ENCODE measurements around the gene CHCHD3.

CHCHD3 gene

GRCh38 chr7:133056370-133057238 is 25.3 kb downstream of the CHCHD3 start:
- H3K4me3 ChIP-seq (ENCODE audit: low read length in 2 of 2) = no peak overlapping the region
- H3K27me3 ChIP-seq (ENCODE audit: control insufficient read depth in 1 of 2, insufficient read depth in 2 of 2, low read length in 2 of 2) = no peaks in the 10 kb centered on the region
- H3K9ac ChIP-seq (ENCODE audit: low read length in 2 of 2) = no peak overlapping the region
- no peak overlapping the region for H3K27ac ChIP-seq (ENCODE audit: low read length)
- no peaks in the 10 kb centered on the region for H3K36me3 ChIP-seq (ENCODE audit: control insufficient read depth in 2 of 2, insufficient read depth in 2 of 2, low read length in 2 of 2)
- peaks cover 9% of the 10 kb centered on the region for H3K4me1 ChIP-seq (ENCODE audit: control insufficient read depth, insufficient read depth, low read length)
- no peaks in the 10 kb centered on the region for H3K9me3 ChIP-seq (ENCODE audit: control insufficient read depth in 2 of 2, low read length in 2 of 2)

- Histone ChIP-seq H3K27me3 (ENCODE audit: control insufficient read depth in 1 of 2, insufficient read depth in 2 of 2, low read length in 2 of 2) (no peaks in the 10 kb centered on the region), H3K27ac (ENCODE audit: low read length) (no peak overlapping the region), H3K36me3 (ENCODE audit: control insufficient read depth in 2 of 2, insufficient read depth in 2 of 2, low read length in 2 of 2) (no peaks in the 10 kb centered on the region), H3K9ac (ENCODE audit: low read length in 2 of 2) (no peak overlapping the region), H3K4me1 (ENCODE audit: control insufficient read depth, insufficient read depth, low read length) (peaks cover 4% of the 10 kb centered on the region), H3K9me3 (ENCODE audit: control insufficient read depth in 2 of 2, low read length in 2 of 2) (no peaks in the 10 kb centered on the region), H3K4me3 (ENCODE audit: low read length in 2 of 2) (no peak overlapping the region)
These were observed 27.6 kb downstream of the CHCHD3 start for GRCh38 chr7:133054162-133054840.

GRCh38 chr7:133053321-133053891 is 28.5 kb downstream of the CHCHD3 start:
- Histone ChIP-seq H3K4me1 (ENCODE audit: control insufficient read depth, insufficient read depth, low read length) (peaks cover 4% of the 10 kb centered on the region), H3K27me3 (ENCODE audit: control insufficient read depth in 1 of 2, insufficient read depth in 2 of 2, low read length in 2 of 2) (no peaks in the 10 kb centered on the region), H3K27ac (ENCODE audit: low read length) (no peak overlapping the region), H3K36me3 (ENCODE audit: control insufficient read depth in 2 of 2, insufficient read depth in 2 of 2, low read length in 2 of 2) (no peaks in the 10 kb centered on the region), H3K9me3 (ENCODE audit: control insufficient read depth in 2 of 2, low read length in 2 of 2) (no peaks in the 10 kb centered on the region), H3K4me3 (ENCODE audit: low read length in 2 of 2) (no peak overlapping the region), H3K9ac (ENCODE audit: low read length in 2 of 2) (no peak overlapping the region)

GRCh38 chr7:133052826-133053225 is 29.1 kb downstream of the CHCHD3 start:
- Histone ChIP-seq H3K27ac (ENCODE audit: low read length) (no peak overlapping the region), H3K9me3 (ENCODE audit: control insufficient read depth in 2 of 2, low read length in 2 of 2) (no peaks in the 10 kb centered on the region), H3K27me3 (ENCODE audit: control insufficient read depth in 1 of 2, insufficient read depth in 2 of 2, low read length in 2 of 2) (no peaks in the 10 kb centered on the region), H3K36me3 (ENCODE audit: control insufficient read depth in 2 of 2, insufficient read depth in 2 of 2, low read length in 2 of 2) (no peaks in the 10 kb centered on the region), H3K4me3 (ENCODE audit: low read length in 2 of 2) (no peak overlapping the region), H3K4me1 (ENCODE audit: control insufficient read depth, insufficient read depth, low read length) (peaks cover 4% of the 10 kb centered on the region), H3K9ac (ENCODE audit: low read length in 2 of 2) (no peak overlapping the region)

- H3K27ac ChIP-seq (ENCODE audit: low read length) = no peak overlapping the region
- no peaks in the 10 kb centered on the region for H3K27me3 ChIP-seq (ENCODE audit: control insufficient read depth in 1 of 2, insufficient read depth in 2 of 2, low read length in 2 of 2)
- peaks cover 4% of the 10 kb centered on the region for H3K4me1 ChIP-seq (ENCODE audit: control insufficient read depth, insufficient read depth, low read length)
- no peaks in the 10 kb centered on the region for H3K36me3 ChIP-seq (ENCODE audit: control insufficient read depth in 2 of 2, insufficient read depth in 2 of 2, low read length in 2 of 2)
- no peaks in the 10 kb centered on the region for H3K9me3 ChIP-seq (ENCODE audit: control insufficient read depth in 2 of 2, low read length in 2 of 2)
- no peak overlapping the region for H3K9ac ChIP-seq (ENCODE audit: low read length in 2 of 2)
- no peak overlapping the region for H3K4me3 ChIP-seq (ENCODE audit: low read length in 2 of 2)
These were observed 29.5 kb downstream of the CHCHD3 start for GRCh38 chr7:133052401-133052756.

GRCh38 chr7:133051719-133052400 is 30.0 kb downstream of the CHCHD3 start:
- Histone ChIP-seq H3K4me1 (ENCODE audit: control insufficient read depth, insufficient read depth, low read length) (peaks cover 4% of the 10 kb centered on the region), H3K9ac (ENCODE audit: low read length in 2 of 2) (no peak overlapping the region), H3K27me3 (ENCODE audit: control insufficient read depth in 1 of 2, insufficient read depth in 2 of 2, low read length in 2 of 2) (no peaks in the 10 kb centered on the region), H3K9me3 (ENCODE audit: control insufficient read depth in 2 of 2, low read length in 2 of 2) (no peaks in the 10 kb centered on the region), H3K4me3 (ENCODE audit: low read length in 2 of 2) (no peak overlapping the region), H3K36me3 (ENCODE audit: control insufficient read depth in 2 of 2, insufficient read depth in 2 of 2, low read length in 2 of 2) (no peaks in the 10 kb centered on the region), H3K27ac (ENCODE audit: low read length) (no peak overlapping the region)

- Histone ChIP-seq H3K4me1 (ENCODE audit: control insufficient read depth, insufficient read depth, low read length) (peaks cover 4% of the 10 kb centered on the region), H3K9ac (ENCODE audit: low read length in 2 of 2) (no peak overlapping the region), H3K27ac (ENCODE audit: low read length) (no peak overlapping the region), H3K27me3 (ENCODE audit: control insufficient read depth in 1 of 2, insufficient read depth in 2 of 2, low read length in 2 of 2) (no peaks in the 10 kb centered on the region), H3K9me3 (ENCODE audit: control insufficient read depth in 2 of 2, low read length in 2 of 2) (no peaks in the 10 kb centered on the region), H3K4me3 (ENCODE audit: low read length in 2 of 2) (no peak overlapping the region), H3K36me3 (ENCODE audit: control insufficient read depth in 2 of 2, insufficient read depth in 2 of 2, low read length in 2 of 2) (no peaks in the 10 kb centered on the region)
These were observed 30.8 kb downstream of the CHCHD3 start for GRCh38 chr7:133051066-133051465.

- H3K27ac ChIP-seq (ENCODE audit: low read length) = no peak overlapping the region
- H3K4me3 ChIP-seq (ENCODE audit: low read length in 2 of 2) = no peak overlapping the region
- no peak overlapping the region for H3K9ac ChIP-seq (ENCODE audit: low read length in 2 of 2)
- H3K4me1 ChIP-seq (ENCODE audit: control insufficient read depth, insufficient read depth, low read length) = peaks cover 4% of the 10 kb centered on the region
- no peaks in the 10 kb centered on the region for H3K27me3 ChIP-seq (ENCODE audit: control insufficient read depth in 1 of 2, insufficient read depth in 2 of 2, low read length in 2 of 2)
- no peaks in the 10 kb centered on the region for H3K36me3 ChIP-seq (ENCODE audit: control insufficient read depth in 2 of 2, insufficient read depth in 2 of 2, low read length in 2 of 2)
- H3K9me3 ChIP-seq (ENCODE audit: control insufficient read depth in 2 of 2, low read length in 2 of 2) = no peaks in the 10 kb centered on the region
These were observed 31.5 kb downstream of the CHCHD3 start for GRCh38 chr7:133050200-133050995.

GRCh38 chr7:133048589-133048988 is 33.3 kb downstream of the CHCHD3 start:
- Histone ChIP-seq H3K9me3 (ENCODE audit: control insufficient read depth in 2 of 2, low read length in 2 of 2) (no peaks in the 10 kb centered on the region), H3K4me3 (ENCODE audit: low read length in 2 of 2) (no peak overlapping the region), H3K27ac (ENCODE audit: low read length) (no peak overlapping the region), H3K36me3 (ENCODE audit: control insufficient read depth in 2 of 2, insufficient read depth in 2 of 2, low read length in 2 of 2) (no peaks in the 10 kb centered on the region), H3K27me3 (ENCODE audit: control insufficient read depth in 1 of 2, insufficient read depth in 2 of 2, low read length in 2 of 2) (no peaks in the 10 kb centered on the region), H3K9ac (ENCODE audit: low read length in 2 of 2) (no peak overlapping the region), H3K4me1 (ENCODE audit: control insufficient read depth, insufficient read depth, low read length) (peaks cover 4% of the 10 kb centered on the region)

- Histone ChIP-seq H3K4me1 (ENCODE audit: control insufficient read depth, insufficient read depth, low read length) (no peaks in the 10 kb centered on the region), H3K36me3 (ENCODE audit: control insufficient read depth in 2 of 2, insufficient read depth in 2 of 2, low read length in 2 of 2) (no peaks in the 10 kb centered on the region), H3K9me3 (ENCODE audit: control insufficient read depth in 2 of 2, low read length in 2 of 2) (no peaks in the 10 kb centered on the region), H3K27me3 (ENCODE audit: control insufficient read depth in 1 of 2, insufficient read depth in 2 of 2, low read length in 2 of 2) (no peaks in the 10 kb centered on the region), H3K9ac (ENCODE audit: low read length in 2 of 2) (no peak overlapping the region), H3K4me3 (ENCODE audit: low read length in 2 of 2) (no peak overlapping the region), H3K27ac (ENCODE audit: low read length) (no peak overlapping the region)
These were observed 34.6 kb downstream of the CHCHD3 start for GRCh38 chr7:133047321-133047720.
